A549 treated with CpdA at 1 μM for 4 hours (cell line): ENCODE measurements around the gene SCT. TPM values are rescaled to one million over a fixed set of nuclear protein-coding genes. Genes with fewer than 3 reads are reported as not detected.

Experiments used
- total RNA-seq: library from RNA; stranded (reverse); fragments of 200-300 nt; extraction: Qiagen RNA extraction; gene quantifications from 5 replicates; pipeline ENCODE4 v1.2.3, GENCODE V29; 2022; ENCODE audit warnings: low read depth

SCT gene, protein sequence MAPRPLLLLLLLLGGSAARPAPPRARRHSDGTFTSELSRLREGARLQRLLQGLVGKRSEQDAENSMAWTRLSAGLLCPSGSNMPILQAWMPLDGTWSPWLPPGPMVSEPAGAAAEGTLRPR
- total RNA-seq: not detected in 5 replicates

DNA sequence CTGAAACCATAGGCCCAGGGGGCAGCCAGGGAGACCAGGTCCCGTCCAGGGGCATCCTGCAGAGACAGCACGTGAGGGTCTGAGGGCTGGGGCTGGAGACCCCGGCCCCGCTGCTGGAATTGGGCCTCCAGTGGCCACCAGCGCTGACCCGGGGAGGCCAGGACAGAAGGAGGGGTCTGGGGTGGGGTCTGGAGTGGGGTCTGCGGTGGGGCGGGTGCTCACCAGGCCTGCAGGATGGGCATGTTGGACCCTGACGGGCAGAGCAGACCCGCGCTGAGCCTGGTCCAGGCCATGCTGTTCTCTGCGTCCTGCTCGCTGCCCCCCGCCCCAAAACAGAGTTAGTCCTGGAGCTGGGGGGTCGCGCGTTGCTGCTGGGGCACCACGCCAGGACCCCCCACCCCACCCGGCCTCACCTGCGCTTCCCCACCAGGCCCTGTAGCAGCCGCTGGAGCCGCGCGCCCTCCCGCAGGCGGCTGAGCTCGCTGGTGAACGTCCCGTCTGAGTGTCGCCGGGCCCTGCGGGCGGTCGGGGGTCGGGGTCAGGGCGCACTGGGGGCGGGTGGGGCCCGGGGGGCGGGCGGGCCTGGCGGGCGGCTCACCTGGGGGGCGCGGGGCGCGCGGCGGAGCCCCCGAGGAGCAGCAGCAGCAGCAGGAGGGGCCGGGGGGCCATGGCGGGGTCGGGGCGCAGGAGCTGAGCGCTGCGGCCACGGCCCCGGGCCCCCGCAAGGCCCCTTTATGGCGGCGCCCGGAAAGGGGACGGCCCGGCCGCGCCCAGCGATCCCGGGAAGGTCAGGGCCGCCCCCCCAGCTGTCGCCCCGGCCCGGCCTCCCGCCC is at the start of gene SCT:
TSS of gene SCT (minus strand) at position 707 of the 833 bp plus-strand sequence. CDS start at position 669, 38 bp downstream.

DNA sequence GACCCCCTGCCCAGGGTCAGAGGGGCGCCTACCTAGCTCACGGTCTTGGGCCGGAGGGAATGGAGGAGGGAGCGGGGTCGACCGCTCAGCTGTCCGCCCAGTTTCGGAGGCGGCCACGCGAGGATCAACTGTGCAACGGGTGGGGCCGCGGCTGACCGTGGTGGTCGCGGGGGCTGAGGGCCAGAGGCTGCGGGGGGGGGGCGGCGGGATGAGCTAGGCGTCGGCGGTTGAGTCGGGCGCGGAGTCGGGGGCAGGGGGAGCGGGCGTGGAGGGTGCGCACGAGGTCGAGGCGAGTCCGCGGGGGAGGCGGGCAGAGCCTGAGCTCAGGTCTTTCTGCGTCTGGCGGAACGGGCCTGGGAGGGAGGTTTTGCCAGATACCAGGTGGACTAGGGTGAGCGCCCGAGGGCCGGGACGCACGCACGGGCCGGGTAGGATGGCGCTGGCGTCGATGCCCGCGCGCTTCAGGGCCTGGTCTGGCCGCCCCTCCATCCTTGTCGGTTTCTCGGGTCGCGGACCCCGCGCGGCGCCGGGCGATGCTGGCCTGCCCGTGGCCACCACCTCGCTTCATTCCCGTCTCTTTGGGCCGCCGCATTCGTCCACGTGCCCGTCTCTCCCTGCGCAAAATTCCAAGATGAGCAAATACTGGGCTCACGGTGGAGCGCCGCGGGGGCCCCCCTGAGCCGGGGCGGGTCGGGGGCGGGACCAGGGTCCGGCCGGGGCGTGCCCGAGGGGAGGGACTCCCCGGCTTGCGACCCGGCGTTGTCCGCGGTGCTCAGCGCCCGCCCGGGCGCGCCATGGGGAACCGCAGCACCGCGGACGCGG is 9.7 kb upstream of the SCT start, which contains the start of gene DRD4:
TSS of gene DRD4 (plus strand) at position 759 of the 822 bp plus-strand sequence. CDS start at position 795, 36 bp downstream.

DNA sequence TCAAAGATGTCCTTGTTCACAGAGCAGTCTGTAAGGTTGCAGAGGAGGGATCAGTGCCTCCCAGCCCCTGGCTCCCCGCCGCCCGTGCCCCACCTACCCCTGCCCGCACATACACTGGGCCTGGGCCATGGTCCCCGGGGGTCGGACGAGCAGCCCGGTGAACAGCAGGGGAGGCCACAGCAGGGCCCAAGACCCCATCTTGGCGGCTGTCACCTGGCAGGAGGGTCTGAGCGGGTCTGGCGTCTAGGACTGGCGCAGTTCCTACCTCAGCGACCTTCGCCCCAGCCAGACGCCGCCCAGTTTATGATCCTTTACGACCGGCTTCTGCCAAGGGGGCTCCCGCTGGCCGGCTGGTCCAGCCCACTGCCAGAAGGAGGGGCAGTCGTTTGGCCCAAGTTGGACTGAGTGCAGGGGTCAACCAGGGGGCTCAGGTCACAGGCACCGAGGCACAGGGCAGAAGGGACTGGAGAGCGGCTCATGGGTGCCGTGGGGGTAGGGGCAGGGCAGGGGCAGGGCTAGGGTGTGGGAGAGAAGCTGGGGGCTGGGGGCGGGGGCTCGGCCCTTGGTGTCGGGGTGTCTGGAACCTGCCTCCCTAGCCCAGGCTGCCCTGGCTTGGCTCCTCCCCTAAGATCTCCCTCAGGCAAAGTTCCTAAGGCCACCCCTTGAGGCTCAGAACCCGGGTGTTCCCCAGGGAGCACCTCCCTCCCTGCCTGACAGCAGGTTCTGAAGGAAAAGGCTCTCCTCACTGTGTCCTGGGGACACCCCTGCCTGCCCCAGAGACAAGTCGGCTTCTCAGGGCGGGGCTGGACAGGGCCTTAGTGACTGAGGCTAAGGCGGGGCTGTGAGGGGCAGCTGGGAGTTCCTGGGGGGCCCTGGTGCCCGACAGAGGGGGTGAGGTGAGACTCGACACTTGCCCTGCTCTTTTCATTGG is 2.0 kb downstream of the SCT start, which contains the start of gene CDHR5:
TSS of gene CDHR5 (minus strand) at position 251 of the 931 bp plus-strand sequence. CDS start at position 198, 53 bp downstream.

DNA sequence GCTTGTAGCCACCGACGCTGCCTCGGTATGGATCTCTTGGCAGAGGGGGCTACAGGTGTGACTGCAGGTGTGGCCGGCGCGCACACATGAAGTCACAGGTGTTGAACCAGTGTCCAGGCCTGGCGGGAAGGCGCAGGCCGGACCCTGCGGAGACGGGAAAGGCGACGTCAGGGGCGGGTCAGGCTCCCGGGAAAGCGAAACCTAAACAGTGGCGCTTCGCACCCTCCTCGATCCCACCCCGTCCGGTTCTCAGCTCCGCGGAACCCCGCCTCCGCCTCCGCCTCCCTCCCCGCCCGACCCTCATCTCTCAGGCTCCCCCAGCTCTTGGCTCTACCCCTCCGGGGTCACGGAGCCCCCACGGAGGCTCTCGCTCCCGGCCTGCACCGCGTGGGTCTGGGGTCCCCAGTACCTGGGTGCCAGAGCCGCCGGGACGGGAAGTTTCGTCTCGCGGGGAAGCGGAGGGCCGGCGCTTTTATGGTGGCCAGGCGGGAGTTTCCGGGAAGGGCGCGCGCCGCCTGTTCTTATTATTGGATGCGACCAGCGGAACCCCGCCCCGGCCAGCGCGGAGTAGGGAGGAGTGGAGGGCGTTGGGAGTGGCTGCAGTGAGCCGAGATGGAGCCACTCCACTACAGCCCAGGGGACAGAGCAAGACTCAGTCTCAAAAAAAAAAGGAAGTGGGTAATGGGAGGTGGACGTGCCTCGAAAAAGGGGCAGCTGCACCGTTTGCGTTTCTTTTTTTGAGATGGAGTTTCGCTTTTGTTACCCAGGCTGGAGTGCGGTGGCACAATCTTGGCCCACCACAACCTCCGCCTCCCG is 11.3 kb downstream of the SCT start, which contains the start of gene IRF7:
TSS of gene IRF7 (minus strand) at position 447 of the 816 bp plus-strand sequence. CDS start 586 bp downstream, outside the sequence.

Other genes with a start within 250 kb of the SCT start
- 31.0 to 40.9 TPM (median 35.4 TPM) in 5 replicates for gene PKP3, start 233.0 kb downstream of the SCT start, total RNA-seq
- 58.8 to 99.8 TPM (median 88.2 TPM) in 5 replicates for gene SIGIRR, start 212.2 kb downstream of the SCT start, total RNA-seq
- 0.51 to 1.2 TPM (median 0.77 TPM) in 5 replicates for gene ANO9, start 185.2 kb downstream of the SCT start, total RNA-seq
- gene PTDSS2, start 176.9 kb downstream of the SCT start, total RNA-seq: 35.2 to 48.4 TPM (median 45.1 TPM) in 5 replicates
- gene RNH1, start 119.9 kb downstream of the SCT start, total RNA-seq: 122 to 172 TPM (median 165 TPM) in 5 replicates
- 92.4 to 151 TPM (median 143 TPM) in 5 replicates for gene HRAS, start 91.6 kb downstream of the SCT start, total RNA-seq
- gene LRRC56, start 89.7 kb downstream of the SCT start, total RNA-seq: 0.55 to 0.74 TPM (median 0.66 TPM) in 5 replicates
- 2.0 to 3.5 TPM (median 2.3 TPM) in 5 replicates for gene LMNTD2, start 66.4 kb downstream of the SCT start, total RNA-seq
- 30.8 to 37.0 TPM (median 33.0 TPM) in 5 replicates for gene RASSF7, start 66.2 kb downstream of the SCT start, total RNA-seq
- 28.0 to 34.8 TPM (median 34.2 TPM) in 5 replicates for gene PHRF1, start 50.7 kb downstream of the SCT start, total RNA-seq
- gene IRF7, start 11.2 kb downstream of the SCT start, total RNA-seq: 4.7 to 6.9 TPM (median 6.3 TPM) in 5 replicates
- gene CDHR5, start 2.2 kb downstream of the SCT start, total RNA-seq: 0.03 to 0.19 TPM (median 0.03 TPM) in 3 of 5 replicates, not detected in the others
- gene DRD4, start 10.1 kb upstream of the SCT start, total RNA-seq: 0.13 to 0.41 TPM (median 0.28 TPM) in 4 of 5 replicates, not detected in the other
- gene DEAF1, start 68.0 kb upstream of the SCT start, total RNA-seq: 25.7 to 36.7 TPM (median 34.9 TPM) in 5 replicates
- 8.9 to 11.1 TPM (median 10.7 TPM) in 5 replicates for gene TMEM80, start 68.6 kb upstream of the SCT start, total RNA-seq
- gene EPS8L2, start 79.0 kb upstream of the SCT start, total RNA-seq: 78.2 to 132 TPM (median 114 TPM) in 5 replicates
- gene TALDO1, start 120.3 kb upstream of the SCT start, total RNA-seq: 415 to 447 TPM (median 432 TPM) in 5 replicates
- 38.5 to 51.7 TPM (median 45.2 TPM) in 5 replicates for gene GATD1, start 150.3 kb upstream of the SCT start, total RNA-seq
- gene CEND1, start 162.9 kb upstream of the SCT start, total RNA-seq: 1.6 to 1.8 TPM (median 1.7 TPM) in 5 replicates
- 23.3 to 38.0 TPM (median 36.9 TPM) in 5 replicates for gene SLC25A22, start 171.1 kb upstream of the SCT start, total RNA-seq
- 8.7 to 15.1 TPM (median 14.5 TPM) in 5 replicates for gene PIDD1, start 178.1 kb upstream of the SCT start, total RNA-seq
- 1,534 to 2,430 TPM (median 2,343 TPM) in 5 replicates for gene RPLP2, start 182.8 kb upstream of the SCT start, total RNA-seq
- 33.3 to 63.5 TPM (median 54.2 TPM) in 5 replicates for gene PNPLA2, start 191.7 kb upstream of the SCT start, total RNA-seq
- gene CRACR2B, start 200.7 kb upstream of the SCT start, total RNA-seq: 2.1 to 4.9 TPM (median 3.6 TPM) in 5 replicates
- gene CD151, start 205.8 kb upstream of the SCT start, total RNA-seq: 725 to 823 TPM (median 751 TPM) in 5 replicates
- 565 to 731 TPM (median 616 TPM) in 5 replicates for gene POLR2L, start 215.3 kb upstream of the SCT start, total RNA-seq
- gene TSPAN4, start 215.7 kb upstream of the SCT start, total RNA-seq: 117 to 183 TPM (median 173 TPM) in 5 replicates